GM12878 (cell line): ENCODE measurements around the gene RPL27A.

Experiments used
- CTCF ChIP-seq, 3 experiments: IDR thresholded peaks in 2 of 3; conservative IDR thresholded peaks in 1 of 3; 2 replicates each; pipeline ENCODE4 v1.5.1; 2011; ENCODE audit warnings: low read depth in 3 of 3, low read length in 3 of 3, mild to moderate bottlenecking in 3 of 3, control low read depth in 2 of 3, moderate library complexity in 2 of 3, inconsistent platforms in 1 of 3, mixed read lengths in 1 of 3; ENCODE audit not compliant: control insufficient read depth in 2 of 3, insufficient read depth in 1 of 3; ENCODE audit errors: extremely low read depth in 1 of 3
- HDAC2 ChIP-seq: fragments of 200-600 bp; sonication (generic); IDR thresholded peaks from 2 replicates; pipeline ENCODE4 v1.6.1; 2017
- RAD21 ChIP-seq: IDR thresholded peaks from 2 replicates; pipeline ENCODE4 v1.6.1; 2011; ENCODE audit warnings: mild to moderate bottlenecking, low read depth, low read length, moderate library complexity; ENCODE audit not compliant: insufficient read depth

DNA sequence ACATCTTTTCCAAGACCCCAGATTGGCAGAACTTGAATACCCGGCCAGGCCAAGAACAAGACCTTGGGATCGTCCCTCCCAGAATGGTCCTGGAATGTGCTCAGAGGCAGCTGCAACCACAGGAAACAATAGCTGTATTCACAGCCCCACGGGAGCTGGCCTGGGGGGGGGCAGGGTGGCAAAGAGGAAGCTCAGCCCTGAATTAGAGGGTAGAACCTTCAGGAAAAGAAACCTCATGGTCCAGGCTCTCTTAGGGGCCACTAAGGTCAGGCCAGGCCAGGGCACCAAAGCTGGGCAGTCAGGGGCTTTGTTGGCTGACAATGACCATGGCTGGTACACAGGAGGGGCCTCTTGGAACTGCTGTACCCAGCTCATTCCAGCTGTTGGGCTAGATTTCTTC is 17.3 kb downstream of the RPL27A start:
- no peak for TF ChIP-seq CTCF (IDR thresholded peaks at IDR 0.05 in 2 of 3, conservative IDR thresholded peaks at IDR 0.05 in 1 of 3; ENCODE audit: control insufficient read depth in 2 of 3, extremely low read depth in 1 of 3, insufficient read depth in 1 of 3, low read depth in 3 of 3, low read length in 3 of 3)
- no peak for TF ChIP-seq HDAC2
- no peak for TF ChIP-seq RAD21
